SK-N-SH (cell line): ENCODE data around the gene TCF12. TPM values are rescaled to one million over a fixed set of nuclear protein-coding genes. Genes with fewer than 3 reads are reported as not detected.

Experiments used
- CTCF ChIA-PET: fragments of 300-600, 350-600 bp; formaldehyde crosslinking; extraction: SDS; loops from one replicate; lab custom pipeline; 2021; lab: Yijun Ruan, JAX
- POLR2A ChIA-PET: fragments of 350-600 bp; sonication (Branson Sonifier 250); formaldehyde crosslinking; extraction: SDS; loops from one replicate; lab custom pipeline; 2020; ENCODE audit warnings: antibody characterized with exemption, inconsistent platforms; lab: Yijun Ruan, JAX
- DNase-seq: peaks from one replicate; pipeline ENCODE4 v3.0.0; 2012
- H2AFZ ChIP-seq: fragments of 200-600 bp; sonication (generic); 2 replicates; pipeline ENCODE4 v1.8.1; 2016; ENCODE audit warnings: antibody characterized with exemption, mild to moderate bottlenecking, low read depth
- H3F3A ChIP-seq: fragments of 200-600 bp; sonication (generic); replicated peaks from 2 replicates; pipeline ENCODE3; 2016; ENCODE audit warnings: antibody characterized with exemption, mild to moderate bottlenecking; ENCODE audit not compliant: insufficient read depth
- H3K27ac ChIP-seq, 2 experiments: fragments of 200-500 bp in 1 of 2; fragments of 200-600 bp in 1 of 2; sonication (Bioruptor generic) in 1 of 2; sonication (generic), shearing (Covaris generic) in 1 of 2; 2 replicates each; pipeline versions ENCODE4 v1.5.1 to v1.6.1; 2014 to 2016; ENCODE audit warnings: low read depth in 2 of 2, inconsistent platforms in 1 of 2, low read length in 1 of 2, mild to moderate bottlenecking in 1 of 2, mixed read lengths in 1 of 2
- H3K27me3 ChIP-seq: fragments of 200-600 bp; sonication (generic), shearing (Covaris generic); 2 replicates; pipeline ENCODE4 v1.6.1; 2016; ENCODE audit warnings: mixed run types; ENCODE audit not compliant: insufficient read depth
- H3K36me3 ChIP-seq, 2 experiments: fragments of 200-500 bp in 1 of 2; fragments of 200-600 bp in 1 of 2; sonication (Bioruptor generic) in 1 of 2; sonication (generic) in 1 of 2; replicated peaks in 1 of 2; 2 replicates each; pipeline versions ENCODE3 to v1.5.1; 2014 to 2016; ENCODE audit warnings: low read length in 1 of 2, mild to moderate bottlenecking in 1 of 2; ENCODE audit not compliant: insufficient read depth in 2 of 2, control insufficient read depth in 1 of 2
- H3K4me1 ChIP-seq, 2 experiments: fragments of 200-500 bp in 1 of 2; fragments of 200-600 bp in 1 of 2; sonication (Bioruptor generic) in 1 of 2; sonication (generic), shearing (Covaris generic) in 1 of 2; 2 replicates each; pipeline versions ENCODE4 v1.5.1 to v1.6.1; 2014 to 2016; ENCODE audit warnings: low read depth in 1 of 2, low read length in 1 of 2, mixed run types in 1 of 2; ENCODE audit not compliant: insufficient read depth in 2 of 2, control insufficient read depth in 1 of 2
- H3K4me2 ChIP-seq: fragments of 200-600 bp; sonication (generic), shearing (Covaris generic); 2 replicates; pipeline ENCODE4 v1.6.1; 2017; ENCODE audit warnings: mixed run types
- H3K4me3 ChIP-seq, 2 experiments: fragments of 200-500 bp in 1 of 2; fragments of 200-600 bp in 1 of 2; sonication (Bioruptor generic) in 1 of 2; sonication (generic), shearing (Covaris generic) in 1 of 2; 2 replicates each; pipeline versions ENCODE4 v1.5.1 to v1.8.1; 2014 to 2016; ENCODE audit warnings: low read depth in 2 of 2, inconsistent platforms in 1 of 2, low read length in 1 of 2, mild to moderate bottlenecking in 1 of 2, mixed read lengths in 1 of 2, moderate library complexity in 1 of 2
- H3K79me2 ChIP-seq: fragments of 200-600 bp; sonication (generic); 2 replicates; pipeline ENCODE4 v1.8.1; 2017; ENCODE audit warnings: mild to moderate bottlenecking; ENCODE audit not compliant: insufficient read depth
- H3K9ac ChIP-seq: fragments of 200-600 bp; sonication (generic); 2 replicates; pipeline ENCODE4 v1.6.1; 2017; ENCODE audit warnings: mixed run types
- H3K9me2 ChIP-seq: fragments of 200-600 bp; sonication (generic); 2 replicates; pipeline ENCODE4 v1.6.1; 2017; ENCODE audit warnings: mixed run types
- H3K9me3 ChIP-seq: fragments of 200-600 bp; sonication (generic); 2 replicates; pipeline ENCODE4 v1.6.1; 2017; ENCODE audit warnings: mixed run types, mild to moderate bottlenecking, moderate library complexity
- H4K20me1 ChIP-seq: fragments of 200-600 bp; sonication (generic); 2 replicates; pipeline ENCODE4 v1.6.1; 2017; ENCODE audit warnings: mild to moderate bottlenecking, mixed run types; ENCODE audit not compliant: insufficient read depth
- EP300 ChIP-seq, 2 experiments: IDR thresholded peaks; 2 replicates each; pipeline versions ENCODE4 v1.4.0 to v1.6.1; 2012; ENCODE audit warnings: borderline replicate concordance in 1 of 2, low read depth in 1 of 2, low read length in 1 of 2
- FOSL2 ChIP-seq: IDR thresholded peaks from 2 replicates; pipeline ENCODE4 v1.4.0; 2012; ENCODE audit warnings: low read depth, mild to moderate bottlenecking, moderate library complexity, borderline replicate concordance
- FOXM1 ChIP-seq: IDR thresholded peaks from 2 replicates; pipeline ENCODE4 v1.4.0; 2012; ENCODE audit warnings: low read depth, mild to moderate bottlenecking
- GATA2 ChIP-seq: sonication (generic); formaldehyde crosslinking; IDR thresholded peaks from 2 replicates; pipeline ENCODE4 v1.5.0; 2020; ENCODE audit warnings: mild to moderate bottlenecking, missing genetic modification reagents
- JUND ChIP-seq: IDR thresholded peaks from 2 replicates; pipeline ENCODE4 v1.4.0; 2012
- MEF2A ChIP-seq: IDR thresholded peaks from 2 replicates; pipeline ENCODE4 v1.4.0; 2012; ENCODE audit warnings: low read depth, borderline replicate concordance
- POLR2AphosphoS5 ChIP-seq: IDR thresholded peaks from 2 replicates; pipeline ENCODE4 v1.6.1; 2012; ENCODE audit warnings: low read depth, low read length
- RXRA ChIP-seq: IDR thresholded peaks from 2 replicates; pipeline ENCODE4 v1.4.0; 2012; ENCODE audit warnings: low read depth, mild to moderate bottlenecking, borderline replicate concordance
- SMC3 ChIP-seq: IDR thresholded peaks from 2 replicates; pipeline ENCODE4 v1.6.1; 2012; ENCODE audit warnings: low read depth, low read length, improper control_type of control experiment
- USF1 ChIP-seq: IDR thresholded peaks from 2 replicates; pipeline ENCODE4 v1.4.0; 2012; ENCODE audit warnings: low read depth, borderline replicate concordance
- WGBS: methylation state at CpG from one replicate; pipeline ENCODE4 v1.1.6; 2017; ENCODE audit warnings: low lambda C conversion rate; 5-methylcytosine and 5-hydroxymethylcytosine counted together
- polyA plus RNA-seq, 3 experiments: library from polyadenylated mRNA; depleted of rRNA; stranded (reverse); fragments of >200 nt; gene quantifications; 2 replicates each; pipeline ENCODE4 v1.2.3, GENCODE V29; 2012
- TF ChIP-seq, protein P1 (sequence below): IDR thresholded peaks from 2 replicates; pipeline ENCODE4; 2012
- TF ChIP-seq, protein P2 (sequence below): IDR thresholded peaks from 2 replicates; pipeline ENCODE4 v1.6.1; 2012; ENCODE audit warnings: mild to moderate bottlenecking, low read depth, low read length, moderate library complexity
- TF ChIP-seq, protein P3 (sequence below): fragments of 150-350 bp; IDR thresholded peaks from 2 replicates; pipeline ENCODE4 v1.6.1; 2016; ENCODE audit warnings: mild to moderate bottlenecking, low read depth, low read length

TCF12 gene
- polyA plus RNA-seq, 1 of the 3 experiments (the other 2 are of a cell fraction) = 49.6 TPM

DNA sequence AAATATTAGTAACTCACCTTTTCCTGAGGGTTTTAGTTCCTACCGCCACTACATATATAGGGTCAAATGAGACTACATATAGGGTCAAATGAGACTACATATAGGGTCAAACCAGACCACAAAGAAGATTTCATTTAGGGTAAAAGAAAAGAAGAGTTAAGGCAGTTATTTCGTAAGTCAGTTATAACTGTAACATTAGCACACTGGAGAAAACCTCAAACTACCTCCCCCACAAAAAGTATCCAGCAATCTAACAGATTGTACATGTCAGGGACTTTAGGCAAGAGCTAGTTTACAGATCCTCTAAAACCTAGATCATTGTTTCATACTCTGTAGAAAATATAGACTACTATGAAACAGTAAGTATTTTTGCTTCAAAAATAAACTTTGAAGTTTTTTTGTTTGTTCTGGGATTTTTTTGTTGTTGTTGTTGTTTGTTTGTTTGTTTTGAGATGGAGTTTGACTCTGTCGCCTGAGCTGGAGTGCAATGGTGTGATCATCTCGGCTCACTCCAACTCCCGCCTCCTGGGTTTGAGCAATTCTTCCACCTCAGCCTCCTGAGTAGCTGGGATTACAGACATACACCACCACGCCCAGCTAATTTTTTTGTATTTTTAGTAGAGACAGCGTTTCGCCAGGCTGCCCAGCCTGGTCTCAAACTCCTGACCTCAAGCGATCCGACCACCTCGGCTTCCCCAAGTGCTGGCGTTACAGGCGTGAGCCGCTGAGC is 365.5 kb downstream of the TCF12 start:
- H4K20me1 ChIP-seq = no peaks in the 10 kb centered on the region
- CTCF ChIA-PET = interaction anchor here (1.8 kb wide), 2 partner anchors 23 to 793 kb away, joined by 4 to 7 read pairs; no protein-coding TSS in a partner anchor
- DNase-seq = no peak
- no peaks in the 10 kb centered on the region for H3K4me1 ChIP-seq
- 95% methylated on average over 14 of the region's 14 CpGs for WGBS
- no peaks in the 10 kb centered on the region for H3K9me2 ChIP-seq
- no peaks in the 10 kb centered on the region for H3K79me2 ChIP-seq
- no peak overlapping the region for H3K4me2 ChIP-seq
- no peak overlapping the region for H2AFZ ChIP-seq
- POLR2A ChIA-PET = no interaction called here
- H3F3A ChIP-seq = peaks cover 6% of the 10 kb centered on the region
- H3K9me3 ChIP-seq = no peaks in the 10 kb centered on the region
- no peak overlapping the region for H3K4me3 ChIP-seq
- TF ChIP-seq FOXM1 (no peak), FOSL2 (no peak), SMC3 (no peak), JUND (no peak), GATA2 (CRISPR knock-in tag) (no peak), USF1 (no peak), MEF2A (no peak), POLR2AphosphoS5 (no peak), EP300 (IDR thresholded peaks at IDR 0.05; ENCODE audit: borderline replicate concordance in 1 of 2, low read depth in 1 of 2, low read length in 1 of 2) (no peak), RXRA (no peak)
- TF ChIP-seq, protein P1, sequence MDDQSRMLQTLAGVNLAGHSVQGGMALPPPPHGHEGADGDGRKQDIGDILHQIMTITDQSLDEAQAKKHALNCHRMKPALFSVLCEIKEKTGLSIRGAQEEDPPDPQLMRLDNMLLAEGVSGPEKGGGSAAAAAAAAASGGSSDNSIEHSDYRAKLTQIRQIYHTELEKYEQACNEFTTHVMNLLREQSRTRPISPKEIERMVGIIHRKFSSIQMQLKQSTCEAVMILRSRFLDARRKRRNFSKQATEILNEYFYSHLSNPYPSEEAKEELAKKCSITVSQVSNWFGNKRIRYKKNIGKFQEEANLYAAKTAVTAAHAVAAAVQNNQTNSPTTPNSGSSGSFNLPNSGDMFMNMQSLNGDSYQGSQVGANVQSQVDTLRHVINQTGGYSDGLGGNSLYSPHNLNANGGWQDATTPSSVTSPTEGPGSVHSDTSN = no peak
- TF ChIP-seq, protein P2, sequence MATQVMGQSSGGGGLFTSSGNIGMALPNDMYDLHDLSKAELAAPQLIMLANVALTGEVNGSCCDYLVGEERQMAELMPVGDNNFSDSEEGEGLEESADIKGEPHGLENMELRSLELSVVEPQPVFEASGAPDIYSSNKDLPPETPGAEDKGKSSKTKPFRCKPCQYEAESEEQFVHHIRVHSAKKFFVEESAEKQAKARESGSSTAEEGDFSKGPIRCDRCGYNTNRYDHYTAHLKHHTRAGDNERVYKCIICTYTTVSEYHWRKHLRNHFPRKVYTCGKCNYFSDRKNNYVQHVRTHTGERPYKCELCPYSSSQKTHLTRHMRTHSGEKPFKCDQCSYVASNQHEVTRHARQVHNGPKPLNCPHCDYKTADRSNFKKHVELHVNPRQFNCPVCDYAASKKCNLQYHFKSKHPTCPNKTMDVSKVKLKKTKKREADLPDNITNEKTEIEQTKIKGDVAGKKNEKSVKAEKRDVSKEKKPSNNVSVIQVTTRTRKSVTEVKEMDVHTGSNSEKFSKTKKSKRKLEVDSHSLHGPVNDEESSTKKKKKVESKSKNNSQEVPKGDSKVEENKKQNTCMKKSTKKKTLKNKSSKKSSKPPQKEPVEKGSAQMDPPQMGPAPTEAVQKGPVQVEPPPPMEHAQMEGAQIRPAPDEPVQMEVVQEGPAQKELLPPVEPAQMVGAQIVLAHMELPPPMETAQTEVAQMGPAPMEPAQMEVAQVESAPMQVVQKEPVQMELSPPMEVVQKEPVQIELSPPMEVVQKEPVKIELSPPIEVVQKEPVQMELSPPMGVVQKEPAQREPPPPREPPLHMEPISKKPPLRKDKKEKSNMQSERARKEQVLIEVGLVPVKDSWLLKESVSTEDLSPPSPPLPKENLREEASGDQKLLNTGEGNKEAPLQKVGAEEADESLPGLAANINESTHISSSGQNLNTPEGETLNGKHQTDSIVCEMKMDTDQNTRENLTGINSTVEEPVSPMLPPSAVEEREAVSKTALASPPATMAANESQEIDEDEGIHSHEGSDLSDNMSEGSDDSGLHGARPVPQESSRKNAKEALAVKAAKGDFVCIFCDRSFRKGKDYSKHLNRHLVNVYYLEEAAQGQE = no peak
- TF ChIP-seq, protein P3, sequence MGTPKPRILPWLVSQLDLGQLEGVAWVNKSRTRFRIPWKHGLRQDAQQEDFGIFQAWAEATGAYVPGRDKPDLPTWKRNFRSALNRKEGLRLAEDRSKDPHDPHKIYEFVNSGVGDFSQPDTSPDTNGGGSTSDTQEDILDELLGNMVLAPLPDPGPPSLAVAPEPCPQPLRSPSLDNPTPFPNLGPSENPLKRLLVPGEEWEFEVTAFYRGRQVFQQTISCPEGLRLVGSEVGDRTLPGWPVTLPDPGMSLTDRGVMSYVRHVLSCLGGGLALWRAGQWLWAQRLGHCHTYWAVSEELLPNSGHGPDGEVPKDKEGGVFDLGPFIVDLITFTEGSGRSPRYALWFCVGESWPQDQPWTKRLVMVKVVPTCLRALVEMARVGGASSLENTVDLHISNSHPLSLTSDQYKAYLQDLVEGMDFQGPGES = no peak
- H3K36me3 ChIP-seq = peaks cover 66 to 70% of the 10 kb centered on the region in 2 experiments
- H3K27me3 ChIP-seq = no peaks in the 10 kb centered on the region
- no peak overlapping the region for H3K27ac ChIP-seq
- H3K9ac ChIP-seq = no peak overlapping the region
